ENCODE results near the gene TCIRG1.

- TF ChIP-seq TEAD4 (IDR thresholded peaks at IDR 0.05) (no peak), EGR1 (IDR thresholded peaks at IDR 0.05) (no peak), CEBPB (IDR thresholded peaks at IDR 0.05) (no peak), EP300 (IDR thresholded peaks at IDR 0.05; ENCODE audit: borderline replicate concordance) (no peak)
Measured at GRCh38 chr11:68041617-68042218, 2.9 kb downstream of the TCIRG1 start.
